SK-N-SH treated with all-trans-retinoic acid at 6 μM for 48 hours (cell line): ENCODE data around the gene STARD9.

Experiments used
- RARB ChIP-seq: fragments of 250-450 bp; sonication (Bioruptor Pico); IDR thresholded peaks from 2 replicates; pipeline ENCODE4 v1.8.0; 2021; ENCODE audit warnings: mild to moderate bottlenecking, moderate library complexity
- SNAI2 ChIP-seq: fragments of 250-450 bp; sonication (Bioruptor Pico); IDR thresholded peaks from 2 replicates; pipeline ENCODE4 v1.5.0; 2020; ENCODE audit warnings: mild to moderate bottlenecking, moderate library complexity
- ZC3H10 ChIP-seq: fragments of 250-450 bp; sonication (Bioruptor Pico); IDR thresholded peaks from 2 replicates; pipeline ENCODE4 v1.5.1; 2021; ENCODE audit warnings: mild to moderate bottlenecking, moderate library complexity
- ZNF70 ChIP-seq: fragments of 450-650 bp; formaldehyde crosslinking; IDR thresholded peaks from 2 replicates; pipeline ENCODE4 v1.5.0; 2020; ENCODE audit warnings: mild to moderate bottlenecking, moderate library complexity

- no peak for TF ChIP-seq ZC3H10 (CRISPR knock-in tag)
- TF ChIP-seq ZNF70: no peak
- TF ChIP-seq RARB (CRISPR knock-in tag): no peak
- TF ChIP-seq SNAI2 (CRISPR knock-in tag): no peak
These were observed 46.4 kb upstream of the STARD9 start for GRCh38 chr15:42528970-42529369.
